ENCODE measurements around the gene ATP6V0D1. TPM values are rescaled to one million over a fixed set of nuclear protein-coding genes. Genes with fewer than 3 reads are reported as not detected.
A peak's percentile ranks its signal among the peaks of the same experiment; 100 is the strongest.

Gene ATP6V0D1
- total RNA-seq, 2 donors from 2014 or later = 76.4 to 87.5 TPM

DNA sequence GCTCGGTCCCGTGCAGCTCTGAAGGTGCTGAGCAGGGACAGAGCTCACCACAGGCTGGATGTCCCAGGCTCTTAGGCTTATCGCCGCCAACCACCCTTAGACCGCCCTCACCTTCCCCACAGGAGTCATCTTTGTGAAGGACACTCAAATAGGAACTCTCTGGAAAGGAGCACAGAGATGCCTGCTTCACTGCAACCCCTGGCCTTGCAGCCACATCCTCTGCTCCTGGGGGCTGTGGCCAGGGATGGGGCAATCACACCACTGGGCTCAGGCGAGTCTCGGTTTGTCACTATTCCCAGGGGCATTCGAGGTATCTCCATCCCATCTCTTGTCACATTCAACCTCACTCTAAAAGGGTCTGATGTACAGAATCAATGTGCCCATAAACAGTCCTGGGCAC lies 75.6 kb downstream of the ATP6V0D1 start:
- no peaks in the 10 kb centered on the region for H3K36me3 Mint-ChIP-seq (ENCODE audit: low read depth)
- DNase-seq (no peak), ATAC-seq (no peak)
- H3K9me3 ChIP-seq (ENCODE audit: control insufficient read depth, low read length, poor library complexity, severe bottlenecking) = no peaks in the 10 kb centered on the region
- H3K27ac Mint-ChIP-seq = no peak overlapping the region
- peaks cover 49% of the 10 kb centered on the region for H3K27me3 Mint-ChIP-seq
- H3K4me1 Mint-ChIP-seq = peaks cover 2% of the 10 kb centered on the region
- no peak overlapping the region for H3K4me3 Mint-ChIP-seq

DNA sequence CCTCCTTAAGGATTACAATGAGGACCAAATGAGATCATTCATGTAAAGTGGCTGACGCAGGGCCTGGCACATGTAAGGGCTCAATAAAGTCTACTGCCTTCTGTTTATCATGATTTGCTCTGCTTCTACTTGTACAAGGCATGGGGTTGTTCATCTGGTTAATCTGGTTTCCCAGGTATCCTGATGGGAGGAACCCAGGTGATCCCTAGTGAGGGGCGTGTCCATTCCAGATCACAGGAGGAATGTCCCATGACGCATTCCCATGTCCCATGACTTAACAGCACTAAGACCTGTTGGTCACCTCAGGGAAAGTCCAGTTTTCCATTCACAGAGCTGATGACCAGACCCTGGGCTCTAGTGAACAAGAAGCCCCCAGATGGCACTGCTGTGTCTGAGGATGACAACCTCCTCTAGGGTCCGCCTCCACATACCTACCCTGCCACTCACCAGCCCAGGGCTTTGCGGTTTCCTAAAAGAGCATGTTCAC lies 76.2 kb downstream of the ATP6V0D1 start:
- no peak for DNase-seq
- H3K4me1 Mint-ChIP-seq = peaks cover 2% of the 10 kb centered on the region
- no peak for ATAC-seq

DNA sequence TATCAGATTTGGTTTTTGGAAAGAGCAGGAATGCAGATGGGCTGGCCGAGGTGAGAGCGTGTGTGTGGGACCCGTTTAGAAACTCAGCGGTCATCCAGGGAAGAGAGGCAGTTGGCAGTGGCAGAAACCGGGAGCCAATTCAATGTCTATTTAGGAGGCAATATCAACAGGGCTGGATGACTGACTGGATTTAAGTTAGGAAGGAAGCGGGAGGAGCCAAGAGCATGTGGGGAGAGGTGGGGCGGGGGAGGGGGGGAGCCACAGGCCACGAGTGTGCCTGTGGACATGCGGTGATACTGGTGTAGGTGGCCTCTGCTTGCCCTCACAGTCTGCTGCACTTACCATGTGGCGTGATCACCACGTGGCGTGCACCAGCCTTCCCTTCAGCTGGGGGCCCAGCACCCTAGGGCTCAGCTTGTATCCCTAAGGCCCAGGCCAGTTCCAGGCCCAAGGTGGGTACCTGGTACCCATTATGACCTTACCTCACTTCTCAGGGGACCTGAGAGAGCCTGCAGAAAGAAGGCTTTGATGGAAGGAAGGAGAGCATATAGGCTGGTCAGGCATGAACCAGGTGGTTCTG lies 76.9 kb downstream of the ATP6V0D1 start:
- no peak for ATAC-seq

More for the DNA sequence above, 76.2 kb downstream of the ATP6V0D1 start:
- no peaks in the 10 kb centered on the region for H3K9me3 ChIP-seq (ENCODE audit: control insufficient read depth, low read length, poor library complexity, severe bottlenecking)
- Mint-ChIP-seq H3K36me3 (ENCODE audit: low read depth) (no peaks in the 10 kb centered on the region), H3K27me3 (peaks cover 49% of the 10 kb centered on the region), H3K27ac (no peak overlapping the region), H3K4me3 (no peak overlapping the region)

DNA sequence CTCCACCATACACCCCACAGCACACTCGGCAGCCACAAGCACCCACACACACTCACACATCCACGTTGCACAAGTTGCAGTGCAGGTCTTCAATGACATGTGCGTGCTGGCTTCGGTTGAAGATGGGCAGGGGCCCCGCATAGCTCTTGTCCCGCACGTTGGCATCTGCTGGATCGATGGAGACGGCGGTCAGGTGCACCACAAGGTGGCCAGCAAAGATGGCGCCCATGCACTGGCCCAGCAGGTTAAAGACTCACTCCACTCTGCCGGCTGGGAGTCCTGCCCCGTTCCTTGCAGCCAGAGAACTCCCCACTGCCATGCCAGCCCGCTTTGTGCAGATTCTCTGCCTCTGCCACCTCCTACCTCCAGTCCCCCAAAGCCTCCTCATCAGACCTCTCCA lies 80.1 kb downstream of the ATP6V0D1 start:
- no peak for ATAC-seq
- H3K4me1 Mint-ChIP-seq = peaks cover 2% of the 10 kb centered on the region

More for the DNA sequence above, 76.9 kb downstream of the ATP6V0D1 start:
- no peak overlapping the region for H3K27ac Mint-ChIP-seq
- peaks cover 43% of the 10 kb centered on the region for H3K27me3 Mint-ChIP-seq
- H3K4me1 Mint-ChIP-seq = peaks cover 2% of the 10 kb centered on the region
- no peaks in the 10 kb centered on the region for H3K36me3 Mint-ChIP-seq (ENCODE audit: low read depth)
- H3K9me3 ChIP-seq (ENCODE audit: control insufficient read depth, low read length, poor library complexity, severe bottlenecking) = no peaks in the 10 kb centered on the region
- H3K4me3 Mint-ChIP-seq = no peak overlapping the region
- no peak for DNase-seq

DNA sequence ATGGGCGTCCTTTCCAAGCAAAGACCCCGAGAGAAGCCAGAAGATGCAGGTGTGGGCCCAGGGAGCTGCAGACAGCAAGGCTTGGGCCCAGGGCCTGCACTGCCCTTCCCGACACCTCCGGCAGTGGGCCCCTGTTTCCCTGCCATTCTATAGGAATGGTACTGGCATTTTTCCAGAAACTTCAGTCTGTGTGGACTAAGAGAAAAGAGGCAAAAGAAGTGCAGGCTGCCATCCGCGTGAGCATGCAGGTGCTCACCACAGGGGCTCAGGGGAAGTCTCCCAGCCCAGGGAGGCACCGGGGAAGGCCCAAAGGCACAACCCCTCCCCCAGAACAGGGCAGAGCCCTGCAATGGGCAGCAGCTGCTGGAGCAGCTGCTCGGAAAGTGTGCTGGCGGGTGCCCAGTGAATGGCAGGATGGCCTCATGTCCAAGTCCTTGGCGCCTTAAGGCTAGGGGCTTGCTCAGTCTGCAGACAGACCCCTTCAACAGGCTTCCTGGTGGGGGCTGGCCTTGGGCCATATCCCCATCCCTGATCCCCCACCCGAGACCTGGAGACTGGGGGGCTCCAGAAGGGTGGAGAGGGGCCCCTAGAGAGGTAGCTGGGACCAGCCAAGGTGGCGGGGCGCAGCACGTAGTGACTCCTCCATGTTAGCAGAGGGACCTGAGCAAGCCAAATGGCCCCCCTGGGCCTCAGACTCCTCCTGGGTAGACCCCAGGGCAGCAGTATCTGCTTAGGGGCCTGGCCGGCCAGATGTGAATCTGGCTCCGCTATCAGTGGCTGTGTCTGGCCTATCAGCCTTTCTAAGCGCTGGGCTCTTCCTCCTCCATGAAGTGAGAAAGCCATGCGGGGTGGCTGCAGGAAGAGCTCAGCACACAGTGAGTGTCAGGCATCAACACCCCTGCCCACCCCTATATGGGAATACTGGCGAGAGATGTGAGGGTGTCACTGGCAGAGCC lies 80.9 kb downstream of the ATP6V0D1 start:
- no peak for ATAC-seq
- Mint-ChIP-seq H3K4me1 (peaks cover 2% of the 10 kb centered on the region), H3K4me3 (no peak overlapping the region), H3K36me3 (ENCODE audit: low read depth) (no peaks in the 10 kb centered on the region), H3K27me3 (peaks cover 38% of the 10 kb centered on the region), H3K27ac (no peak overlapping the region)
- H3K9me3 ChIP-seq (ENCODE audit: control insufficient read depth, low read length, poor library complexity, severe bottlenecking) = no peaks in the 10 kb centered on the region
- no peak for DNase-seq

More for the DNA sequence above, 80.1 kb downstream of the ATP6V0D1 start:
- Mint-ChIP-seq H3K27ac (no peak overlapping the region), H3K36me3 (ENCODE audit: low read depth) (no peaks in the 10 kb centered on the region), H3K4me3 (no peak overlapping the region), H3K27me3 (peaks cover 38% of the 10 kb centered on the region)
- H3K9me3 ChIP-seq (ENCODE audit: control insufficient read depth, low read length, poor library complexity, severe bottlenecking) = no peaks in the 10 kb centered on the region
- no peak for DNase-seq

DNA sequence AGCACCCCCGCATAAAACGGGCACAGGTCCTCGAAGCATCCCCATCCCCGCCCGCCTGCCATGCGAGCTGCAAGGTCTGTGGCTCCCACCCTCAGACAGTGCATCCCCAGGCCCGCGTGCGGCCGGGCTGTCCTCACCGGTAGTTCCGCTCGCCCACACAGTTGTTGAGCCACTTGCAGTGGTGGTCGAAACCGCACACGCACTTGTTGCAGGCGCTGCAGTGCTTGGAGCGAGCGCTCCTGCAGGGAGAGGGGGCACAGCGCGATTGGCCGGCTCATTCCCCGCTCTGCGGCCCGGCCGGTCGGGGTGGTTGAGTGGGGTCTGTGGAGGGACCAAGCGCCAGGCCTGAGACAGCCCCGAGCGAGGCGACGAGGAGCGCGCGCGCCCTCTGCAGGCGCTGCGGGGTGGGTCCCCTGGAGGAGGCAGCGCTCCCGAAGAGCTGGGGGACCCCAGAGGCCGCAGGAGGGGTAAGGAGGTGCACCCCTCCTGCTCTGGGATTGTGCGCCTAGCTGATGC lies 81.7 kb downstream of the ATP6V0D1 start:
- no peak overlapping the region for H3K4me3 Mint-ChIP-seq
- peaks cover under 1% of the 10 kb centered on the region for H3K36me3 Mint-ChIP-seq (ENCODE audit: low read depth)
- no peaks in the 10 kb centered on the region for H3K9me3 ChIP-seq (ENCODE audit: control insufficient read depth, low read length, poor library complexity, severe bottlenecking)
- ATAC-seq = peak; percentile 78
- H3K27me3 Mint-ChIP-seq = peaks cover 38% of the 10 kb centered on the region
- DNase-seq = peak in 1 of 3 donors; percentile 34
- H3K4me1 Mint-ChIP-seq = peaks cover 3% of the 10 kb centered on the region
- H3K27ac Mint-ChIP-seq = no peak overlapping the region

DNA sequence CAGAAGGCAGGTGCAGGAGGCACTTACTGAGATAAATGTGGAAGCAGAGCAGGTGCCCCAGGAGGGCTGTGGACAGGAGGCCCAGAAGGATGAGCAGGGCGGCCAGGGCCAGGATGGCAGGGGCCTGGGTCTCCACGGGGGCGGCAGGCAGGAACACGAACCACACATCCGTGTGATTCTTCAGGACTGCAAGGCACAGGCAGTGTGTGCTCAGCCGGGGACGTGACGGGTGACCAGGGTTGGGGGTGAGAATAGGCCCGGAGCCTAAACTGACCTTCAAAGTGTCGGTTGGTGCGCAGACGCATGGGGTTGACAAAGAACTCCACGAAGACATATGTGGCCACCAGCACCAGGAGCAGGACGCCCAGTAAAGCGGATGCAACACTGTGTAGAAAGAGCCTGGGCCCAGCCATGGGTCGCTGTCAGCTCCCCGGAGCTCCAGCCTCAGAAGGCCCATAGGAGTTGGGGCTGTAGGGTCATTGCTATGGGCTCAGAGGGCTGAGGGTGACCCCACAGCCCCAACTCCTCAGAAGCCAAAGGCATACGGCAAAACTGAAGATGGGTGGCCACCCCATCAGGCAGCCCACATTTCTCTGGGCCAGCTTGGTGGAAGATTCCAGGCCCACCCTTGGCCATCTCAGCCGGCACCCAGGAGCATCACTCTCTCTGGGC lies 82.3 kb downstream of the ATP6V0D1 start:
- H3K27ac Mint-ChIP-seq = no peak overlapping the region
- H3K9me3 ChIP-seq (ENCODE audit: control insufficient read depth, low read length, poor library complexity, severe bottlenecking) = no peaks in the 10 kb centered on the region
- H3K4me3 Mint-ChIP-seq = no peak overlapping the region
- H3K4me1 Mint-ChIP-seq = peaks cover 7% of the 10 kb centered on the region
- peaks cover 38% of the 10 kb centered on the region for H3K27me3 Mint-ChIP-seq
- peaks cover 4% of the 10 kb centered on the region for H3K36me3 Mint-ChIP-seq (ENCODE audit: low read depth)
- no peak for DNase-seq
- ATAC-seq = no peak

DNA sequence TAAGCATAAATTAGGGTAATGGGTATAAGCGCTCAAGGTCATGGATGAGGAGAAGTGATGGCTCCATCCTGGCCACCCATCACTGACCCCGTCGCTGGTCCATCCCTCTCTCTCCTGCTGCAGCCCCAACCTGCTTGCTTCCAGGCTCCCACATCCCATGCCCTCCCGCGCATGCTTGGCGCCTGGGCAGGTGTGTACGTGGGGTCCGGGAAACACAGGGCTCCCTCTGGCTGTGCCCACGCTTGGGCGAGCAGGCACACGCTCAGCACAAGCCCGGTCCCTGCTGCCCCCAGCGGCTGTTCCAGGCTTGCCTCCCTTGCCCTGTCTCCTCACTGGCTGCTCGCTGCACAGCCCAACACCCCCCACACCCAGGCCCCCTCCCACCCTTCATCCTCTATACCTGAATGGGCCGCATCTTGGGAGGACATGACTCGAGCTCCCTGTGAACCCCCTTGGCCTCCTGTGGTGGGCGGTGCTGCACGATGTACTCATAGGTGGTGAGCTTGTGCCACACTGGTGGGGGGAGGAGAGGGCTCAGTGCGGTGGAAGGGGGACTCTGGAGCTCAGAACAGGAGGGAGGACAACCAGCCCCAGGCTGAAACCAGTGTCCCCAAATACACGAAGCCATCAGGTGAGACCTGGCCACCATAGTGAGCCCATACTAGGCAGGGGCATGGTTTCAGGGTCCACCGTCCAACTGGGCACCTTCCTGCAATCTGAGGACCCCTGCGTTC lies 83.0 kb downstream of the ATP6V0D1 start:
- no peak overlapping the region for H3K4me3 Mint-ChIP-seq
- H3K36me3 Mint-ChIP-seq (ENCODE audit: low read depth) = peaks cover 4% of the 10 kb centered on the region
- peaks cover 7% of the 10 kb centered on the region for H3K4me1 Mint-ChIP-seq
- no peaks in the 10 kb centered on the region for H3K9me3 ChIP-seq (ENCODE audit: control insufficient read depth, low read length, poor library complexity, severe bottlenecking)
- DNase-seq (no peak), ATAC-seq (no peak)
- peaks cover 34% of the 10 kb centered on the region for H3K27me3 Mint-ChIP-seq
- H3K27ac Mint-ChIP-seq = no peak overlapping the region

DNA sequence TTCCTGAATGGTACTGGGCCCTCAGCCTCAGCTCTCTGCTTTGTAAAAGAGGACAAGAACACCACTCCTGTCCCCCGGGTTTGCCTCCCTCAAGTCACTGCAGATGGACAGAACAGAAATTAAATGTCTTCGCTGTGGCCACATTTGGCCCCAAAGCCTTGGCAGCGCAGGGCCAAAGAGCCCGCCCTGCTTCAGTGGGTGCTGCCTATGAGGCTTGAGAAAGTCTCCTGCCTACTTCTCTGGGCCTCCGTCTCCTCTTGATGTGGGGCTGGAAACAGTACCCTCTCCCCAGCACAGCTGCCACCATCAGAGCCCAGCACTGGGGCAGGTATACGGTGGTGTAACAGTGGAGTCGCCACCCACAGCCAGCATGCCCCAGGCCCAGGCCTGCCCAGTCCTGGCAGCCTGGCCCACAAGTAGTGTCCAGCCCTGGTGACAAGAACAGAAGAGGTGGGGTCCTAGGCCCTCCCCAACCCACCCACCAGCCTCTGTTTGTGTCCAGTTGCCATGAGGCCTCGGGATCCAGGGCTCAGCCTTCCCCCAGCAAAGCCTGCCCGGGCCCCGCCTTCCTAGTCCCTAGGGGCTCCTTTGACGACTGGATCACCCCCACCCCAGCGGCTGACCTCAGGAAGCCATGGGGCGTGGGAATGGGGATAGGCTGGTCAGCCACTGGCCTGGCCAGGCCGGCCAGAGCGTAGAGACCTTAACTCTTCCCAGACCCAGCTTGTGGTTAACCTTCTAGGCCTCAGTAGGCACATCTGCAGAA lies 83.7 kb downstream of the ATP6V0D1 start:
- peaks cover 8% of the 10 kb centered on the region for H3K36me3 Mint-ChIP-seq (ENCODE audit: low read depth)
- H3K4me3 Mint-ChIP-seq = no peak overlapping the region
- peaks cover 9% of the 10 kb centered on the region for H3K4me1 Mint-ChIP-seq
- ATAC-seq (no peak), DNase-seq (no peak)
- no peaks in the 10 kb centered on the region for H3K9me3 ChIP-seq (ENCODE audit: control insufficient read depth, low read length, poor library complexity, severe bottlenecking)
- H3K27me3 Mint-ChIP-seq = peaks cover 34% of the 10 kb centered on the region
- H3K27ac Mint-ChIP-seq = no peak overlapping the region

DNA sequence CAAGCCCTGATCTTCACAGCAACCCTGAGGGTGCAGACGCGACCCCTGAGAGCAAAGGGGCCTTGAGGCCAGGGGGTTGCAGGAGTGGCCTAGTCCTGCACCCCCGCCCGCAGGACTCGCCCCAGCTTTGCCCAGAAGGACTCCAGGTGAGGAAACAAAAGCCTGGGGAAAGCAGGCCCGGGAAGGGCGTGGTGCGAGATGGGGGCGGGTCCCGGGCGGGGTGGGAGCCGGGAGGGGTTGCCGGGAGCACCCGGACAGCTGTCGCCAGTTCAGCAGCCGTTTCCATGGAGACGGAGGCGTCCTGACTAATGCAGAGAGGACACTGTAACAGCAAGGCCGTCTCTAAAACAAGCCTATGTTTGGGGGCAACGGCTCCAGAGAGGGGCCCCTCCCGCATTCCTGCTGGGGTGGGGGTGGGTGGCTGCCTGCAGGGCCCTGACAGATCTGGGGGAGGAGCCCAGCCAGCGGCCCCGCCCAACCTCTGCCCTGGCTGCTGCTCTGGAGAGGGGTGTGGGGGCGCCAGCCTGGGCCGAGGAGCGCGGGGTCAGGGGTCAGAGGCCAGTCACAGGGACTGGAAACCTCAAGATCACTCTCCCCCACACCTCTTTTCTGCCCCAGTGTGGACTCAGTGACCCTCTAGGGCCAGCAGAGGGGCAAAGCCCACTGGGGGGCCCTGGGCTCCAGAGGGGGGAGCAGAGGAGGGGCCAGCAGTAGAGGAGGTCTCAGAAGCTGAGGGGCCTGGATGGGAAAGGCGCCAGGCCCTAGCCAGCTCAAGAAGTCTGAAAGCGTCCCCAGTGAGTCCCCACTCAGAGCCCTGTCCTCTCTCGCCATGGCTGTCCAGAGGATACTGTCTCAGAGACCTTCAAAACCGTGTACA lies 84.6 kb downstream of the ATP6V0D1 start:
- ATAC-seq (no peak), DNase-seq (no peak)
- peaks cover 8% of the 10 kb centered on the region for H3K36me3 Mint-ChIP-seq (ENCODE audit: low read depth)
- H3K27ac Mint-ChIP-seq = no peak overlapping the region
- no peaks in the 10 kb centered on the region for H3K9me3 ChIP-seq (ENCODE audit: control insufficient read depth, low read length, poor library complexity, severe bottlenecking)
- H3K27me3 Mint-ChIP-seq = peaks cover 30% of the 10 kb centered on the region
- no peak overlapping the region for H3K4me3 Mint-ChIP-seq
- peaks cover 8% of the 10 kb centered on the region for H3K4me1 Mint-ChIP-seq

DNA sequence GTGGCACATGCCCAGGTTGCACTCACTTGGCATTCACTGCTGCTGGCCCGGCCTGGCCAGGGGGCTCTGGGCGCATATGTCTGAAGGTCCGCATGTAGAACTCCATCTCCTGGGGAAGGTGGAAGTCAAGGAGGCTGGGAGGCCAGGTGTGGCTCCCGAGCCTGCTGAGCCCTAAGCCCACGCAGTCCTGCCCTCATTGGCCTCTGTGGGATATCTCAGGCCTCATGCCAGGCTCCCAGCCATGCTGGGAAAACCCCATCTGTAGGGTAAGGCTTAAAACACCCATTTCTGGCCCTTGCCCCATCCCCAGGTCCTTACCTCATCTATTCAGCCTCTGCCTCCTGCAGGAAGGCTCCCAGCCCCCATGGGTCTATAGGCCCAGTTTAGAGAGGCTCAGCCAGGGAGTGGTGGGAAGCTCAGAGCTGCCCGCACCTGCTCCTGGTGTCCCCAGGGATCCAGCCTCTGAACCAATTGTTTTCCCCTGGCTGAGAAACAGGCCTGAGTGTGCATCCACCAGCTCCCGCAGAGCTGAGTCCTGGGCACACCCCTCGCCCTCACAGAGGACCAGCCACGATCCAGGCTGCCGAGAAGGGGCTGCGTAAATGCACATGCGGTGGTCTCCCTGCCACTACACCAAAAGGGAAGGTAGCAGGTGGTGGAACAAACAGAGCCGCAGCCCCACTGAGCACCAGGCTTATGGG lies 85.3 kb downstream of the ATP6V0D1 start:
- Mint-ChIP-seq H3K4me1 (peaks cover 8% of the 10 kb centered on the region), H3K27ac (no peak overlapping the region), H3K36me3 (ENCODE audit: low read depth) (peaks cover 8% of the 10 kb centered on the region), H3K4me3 (peak overlapping the region; percentile 59), H3K27me3 (peaks cover 22% of the 10 kb centered on the region)
- no peaks in the 10 kb centered on the region for H3K9me3 ChIP-seq (ENCODE audit: control insufficient read depth, low read length, poor library complexity, severe bottlenecking)
- ATAC-seq = no peak
- DNase-seq = no peak
